Activated CD4-positive, alpha-beta T cell treated with anti-CD3 and anti-CD28 coated beads, Interleukin-2, amount 50 U/mL, for 48 hours (primary cell): ENCODE data around the gene KLRC3.
A peak's percentile ranks its signal among the peaks of the same experiment; 100 is the strongest.
"Not testable (repeated sequence)": the region's sequence is repeated elsewhere in the genome, so short reads cannot be mapped to it uniquely, and the experiment has no call there.

Experiments used
- DNase-seq, 2 experiments: peaks; one replicate each; pipeline ENCODE4 v3.0.0-alpha.2; 2020

Gene KLRC3

DNA sequence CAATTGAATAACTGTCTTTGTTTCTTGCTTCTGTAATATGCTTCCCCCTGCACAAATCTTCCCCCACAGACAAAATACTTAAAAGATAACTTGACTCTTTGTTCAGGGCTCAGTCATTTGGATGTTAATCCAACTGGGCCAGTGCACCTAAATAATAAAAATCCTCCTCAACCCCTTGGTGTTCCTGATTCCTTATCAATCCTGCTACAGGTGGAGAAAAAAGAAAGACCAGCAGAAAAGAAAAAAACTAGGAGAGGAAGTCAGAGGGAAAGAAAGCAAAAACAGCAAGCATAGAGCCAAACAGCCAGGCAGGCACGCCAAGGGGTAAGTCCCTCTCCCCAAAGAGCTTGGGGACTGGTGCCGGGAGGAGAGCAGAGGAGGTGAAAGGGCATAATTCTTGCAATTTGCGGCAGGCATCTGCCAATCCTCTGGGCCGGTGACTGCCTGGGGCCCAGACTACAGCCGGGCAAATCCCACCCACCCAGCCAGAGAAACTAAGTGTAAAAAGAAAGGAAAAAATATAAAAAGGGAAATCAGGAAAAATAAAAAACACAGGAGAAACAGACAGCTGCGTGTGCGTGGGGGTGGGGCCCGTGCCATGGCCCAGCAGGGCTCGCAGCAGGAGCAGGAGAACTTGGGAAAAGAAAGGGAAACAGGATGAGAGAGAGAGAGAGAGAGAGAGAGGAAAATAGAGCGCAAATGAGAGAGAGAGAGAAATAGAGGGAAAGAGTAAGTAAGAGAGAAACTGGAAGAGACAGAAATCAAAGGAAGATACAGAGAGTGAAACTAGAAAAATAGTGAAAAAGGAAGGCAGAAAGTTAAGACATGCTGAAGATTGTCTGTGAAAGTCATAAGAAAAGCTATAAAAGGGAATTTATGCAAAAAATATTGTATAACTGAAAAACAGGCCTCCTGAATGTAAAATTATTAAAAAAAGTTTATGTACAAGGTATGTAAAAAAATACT, 51.9 kb downstream of the KLRC3 start:
- no peak for DNase-seq

- DNase-seq, result not testable (repeated sequence)
These were observed 52.7 kb downstream of the KLRC3 start for GRCh38 chr12:10367714-10368113.

GRCh38 chr12:10366875-10367274, 53.5 kb downstream of the KLRC3 start:
- DNase-seq, result no peak

GRCh38 chr12:10365696-10366405, 54.5 kb downstream of the KLRC3 start:
- no peak for DNase-seq

DNA sequence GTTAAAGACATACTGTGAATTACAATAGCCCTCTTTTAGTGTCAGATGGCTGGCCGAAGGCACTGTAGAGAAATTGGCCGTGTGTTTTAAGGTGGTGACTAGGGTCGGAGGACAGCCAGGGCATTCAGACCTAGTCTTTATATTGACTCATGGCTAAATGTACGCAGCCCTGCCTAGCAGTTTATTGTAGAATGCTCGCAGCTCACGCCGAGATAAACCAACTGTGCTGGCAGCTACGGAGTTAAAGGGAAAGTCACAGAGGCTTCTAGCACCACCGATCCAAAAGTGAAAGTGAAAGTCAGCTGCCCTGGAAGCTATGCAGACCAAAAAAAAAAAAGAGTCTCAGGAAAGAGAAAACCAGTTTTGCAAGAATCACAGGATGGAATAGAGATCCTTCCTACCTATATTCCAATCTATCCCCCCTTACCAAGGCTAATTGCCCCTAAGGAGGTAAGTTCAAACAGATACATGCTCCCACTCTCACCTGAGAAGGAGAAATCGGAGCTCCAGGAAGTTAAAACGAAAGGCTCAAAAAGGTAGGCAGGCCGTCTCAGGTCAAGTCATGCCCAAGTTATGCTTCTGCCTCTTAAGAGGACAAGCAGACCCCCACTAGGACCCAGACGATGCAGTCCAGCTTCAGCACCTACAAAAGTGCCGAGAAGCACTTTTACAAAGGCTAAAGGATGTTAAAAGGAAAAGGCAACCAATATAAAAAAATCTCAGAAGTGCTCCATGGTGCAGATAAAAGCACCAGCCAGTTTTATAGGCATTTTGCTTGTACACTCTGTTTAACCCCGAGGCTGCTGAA, 55.4 kb downstream of the KLRC3 start:
- DNase-seq, result peak; percentile 36 to 52

DNA sequence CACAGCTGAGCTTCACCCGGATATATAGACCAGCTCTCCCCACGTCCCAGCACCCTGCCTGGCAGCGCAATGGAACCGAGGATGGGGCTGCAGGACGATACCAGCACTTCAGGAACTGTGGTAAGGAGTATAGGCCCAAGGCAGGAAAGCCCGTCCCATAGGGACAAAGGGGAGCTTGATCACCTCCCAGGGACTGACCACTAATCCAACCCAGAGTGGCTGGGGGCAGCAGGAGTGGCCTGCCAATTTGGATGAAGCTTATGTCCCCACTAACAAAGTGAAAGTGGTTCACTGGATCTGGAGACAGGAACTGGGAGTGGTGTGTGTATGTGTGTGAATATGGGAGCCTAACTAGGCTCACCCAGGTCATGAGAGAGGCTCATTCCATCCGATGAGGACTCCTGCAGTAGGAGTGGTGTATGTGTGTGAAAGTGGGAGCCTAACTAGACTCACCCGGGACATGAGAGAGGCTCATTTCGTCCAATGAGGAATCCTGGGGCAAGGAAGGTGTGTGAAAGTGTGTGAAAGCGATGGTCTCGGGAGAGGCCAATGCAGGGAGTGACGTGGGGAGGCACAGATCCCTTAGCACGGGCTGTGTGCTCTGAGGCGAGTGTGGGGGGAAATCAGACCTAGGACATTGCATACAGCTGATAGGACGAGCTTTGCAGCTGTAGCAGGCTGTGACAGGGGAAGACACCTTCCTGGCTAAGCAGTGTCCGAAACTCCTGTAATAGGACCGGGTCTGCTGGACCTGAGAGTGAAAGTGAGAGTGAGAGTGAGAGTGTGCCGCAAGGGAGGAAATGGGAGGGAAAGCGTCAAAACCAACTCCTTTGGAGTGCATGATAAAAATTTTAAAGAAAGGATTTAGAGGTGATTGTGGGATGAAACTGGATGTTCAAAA, 56.2 kb downstream of the KLRC3 start:
- peak; percentile 19 to 32 for DNase-seq

DNA sequence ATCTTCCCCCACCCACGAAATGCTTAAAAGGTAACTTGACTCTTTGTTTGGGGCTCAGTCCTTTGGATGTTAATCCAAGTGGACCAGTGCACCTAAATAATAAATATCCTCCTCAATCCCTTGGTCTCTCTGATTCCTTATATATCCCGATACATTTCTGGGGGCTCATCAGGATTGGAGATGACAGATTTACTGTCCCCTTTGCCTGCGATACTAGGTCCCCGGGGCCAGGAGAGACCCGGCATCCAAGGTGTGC, 56.8 kb downstream of the KLRC3 start:
- no peak for DNase-seq

- no peak for DNase-seq
These were observed 57.4 kb downstream of the KLRC3 start for GRCh38 chr12:10362828-10363657.

- DNase-seq, result no peak
These were observed 58.1 kb downstream of the KLRC3 start for GRCh38 chr12:10362325-10362724.
